IPS-18c (cell line): ENCODE results near the gene WDR90.

ENCODE experiments used
- H3K4me3 ChIP-seq: 2 replicates; pipeline ENCODE4 v1.7.0; 2013; ENCODE audit warnings: low read depth, mild to moderate bottlenecking, low read length, moderate library complexity; ENCODE audit not compliant: insufficient read depth
- H3K9me3 ChIP-seq: one replicate; pipeline ENCODE4 v1.6.1; 2013; ENCODE audit warnings: mild to moderate bottlenecking, low read length, moderate library complexity; ENCODE audit not compliant: control insufficient read depth, insufficient read depth

The WDR90 gene

GRCh38 chr16:716768-717325 lies 67.7 kb downstream of the WDR90 start:
- peak overlapping the region; percentile 56 for H3K4me3 ChIP-seq

More at GRCh38 chr16:716768-717325, 67.7 kb downstream of the WDR90 start:
- H3K9me3 ChIP-seq, result no peaks in the 10 kb centered on the region
